Ecto neural progenitor cell (in vitro differentiated cells): ENCODE measurements around the gene RPS25.
"Not testable (repeated sequence)": the region's sequence is repeated elsewhere in the genome, so short reads cannot be mapped to it uniquely, and the experiment has no call there.

Experiments used
- DNase-seq: peaks from one replicate; pipeline ENCODE4 v3.0.0-alpha.2; 2018; ENCODE audit warnings: low spot score

The RPS25 gene

GRCh38 chr11:119018074-119018938, at the start of gene RPS25, which contains the start of gene TRAPPC4:
RPS25 (minus strand) TSS chr11:119018343; CDS start chr11:119018284, 59 bp downstream.
TRAPPC4 (plus strand) TSS chr11:119018766; CDS start chr11:119018796, 30 bp downstream.
- peak; percentile 95 for DNase-seq

- DNase-seq, result peak; percentile 98
These were observed 49.5 kb upstream of the RPS25 start, which contains the start of gene VPS11 for GRCh38 chr11:119067371-119068222. VPS11 (plus strand) TSS chr11:119067818; CDS start chr11:119067824, 6 bp downstream.

- DNase-seq, result no peak
These were observed 47.2 kb upstream of the RPS25 start for GRCh38 chr11:119065369-119065768.

- no peak for DNase-seq
These were observed 44.6 kb upstream of the RPS25 start for GRCh38 chr11:119062779-119063178.

- no peak for DNase-seq
These were observed 43.1 kb upstream of the RPS25 start for GRCh38 chr11:119061256-119061655.

GRCh38 chr11:119059128-119059527, 41.0 kb upstream of the RPS25 start:
- not testable (repeated sequence) for DNase-seq

- DNase-seq, result peak; percentile 99
These were observed 39.0 kb upstream of the RPS25 start, which contains the start of gene HYOU1 for GRCh38 chr11:119057000-119057769. HYOU1 (minus strand) TSS chr11:119057205; CDS start chr11:119056160, 1,045 bp downstream.

GRCh38 chr11:119056421-119056999, 38.4 kb upstream of the RPS25 start:
- no peak for DNase-seq

GRCh38 chr11:119055901-119056300, 37.8 kb upstream of the RPS25 start:
- DNase-seq, result no peak

GRCh38 chr11:119054418-119054817, 36.3 kb upstream of the RPS25 start:
- DNase-seq, result no peak

GRCh38 chr11:119052163-119052814, 34.1 kb upstream of the RPS25 start:
- no peak for DNase-seq

- no peak for DNase-seq
These were observed 33.5 kb upstream of the RPS25 start for GRCh38 chr11:119051440-119052162.

- DNase-seq, result no peak
These were observed 30.9 kb upstream of the RPS25 start for GRCh38 chr11:119049081-119049480.

- DNase-seq, result no peak
These were observed 30.5 kb upstream of the RPS25 start for GRCh38 chr11:119048644-119049043.

GRCh38 chr11:119047205-119047604, 29.1 kb upstream of the RPS25 start:
- no peak for DNase-seq

GRCh38 chr11:119046489-119046888, 28.3 kb upstream of the RPS25 start:
- DNase-seq, result no peak

- DNase-seq, result no peak
These were observed 26.6 kb upstream of the RPS25 start for GRCh38 chr11:119044708-119045107.

- DNase-seq, result no peak
These were observed 24.8 kb upstream of the RPS25 start for GRCh38 chr11:119042927-119043326.

- no peak for DNase-seq
These were observed 23.8 kb upstream of the RPS25 start for GRCh38 chr11:119041821-119042514.
